Stomach (tissue), 9 donors: ENCODE results near the gene FAM120B. TPM values are rescaled to one million over a fixed set of nuclear protein-coding genes. Genes with fewer than 3 reads are reported as not detected.
"Not testable (repeated sequence)": the region's sequence is repeated elsewhere in the genome, so short reads cannot be mapped to it uniquely, and the experiment has no call there.

Source experiments
- DNase-seq, 2 donors: peaks; one replicate each; pipeline versions ENCODE4 v3.0.0 to v3.0.0-alpha.2; 2013 to 2019
- H3K27ac ChIP-seq, 5 donors: fragments of 200-600 bp in 4 of 5; sonication (generic) in 4 of 5; one replicate each; pipeline ENCODE4 v1.5.1; 2013 to 2019; ENCODE audit warnings: mild to moderate bottlenecking in 1 of 5, moderate library complexity in 1 of 5
- H3K27me3 ChIP-seq, 3 donors: fragments of 200-600 bp; sonication (generic); one replicate each; pipeline ENCODE4 v1.5.1; 2017 to 2019; ENCODE audit warnings: mixed run types in 1 of 3
- H3K36me3 ChIP-seq, 4 donors: fragments of 200-600 bp; sonication (generic); 1 replicate in 3 of 4; 2 replicates in 1 of 4; pipeline ENCODE4 v1.5.1; 2016 to 2019
- H3K4me1 ChIP-seq, 4 donors: fragments of 200-600 bp; sonication (generic); one replicate each; pipeline ENCODE4 v1.5.1; 2016 to 2019
- H3K4me3 ChIP-seq, 4 donors: fragments of 200-600 bp; sonication (generic) in 3 of 4; one replicate each; pipeline ENCODE4 v1.5.1; 2016 to 2019; ENCODE audit warnings: mild to moderate bottlenecking in 1 of 4
- H3K9me3 ChIP-seq, 4 donors: fragments of 200-600 bp; sonication (generic); one replicate each; pipeline ENCODE4 v1.5.1; 2016 to 2019
- CTCF ChIP-seq, 7 experiments: fragments of 450-650 bp in 4 of 7; fragments of 200-600 bp in 3 of 7; sonication (generic) in 3 of 7; IDR thresholded peaks; one replicate each; pipeline ENCODE4 v1.5.1; 2016 to 2019; ENCODE audit warnings: antibody characterized with exemption in 7 of 7, control low read depth in 2 of 7, mild to moderate bottlenecking in 1 of 7
- EP300 ChIP-seq: sonication (generic); formaldehyde crosslinking; IDR thresholded peaks from one replicate; pipeline ENCODE4 v1.6.1; 2017; ENCODE audit warnings: antibody characterized with exemption
- POLR2A ChIP-seq, 4 donors: fragments of 450-650 bp; IDR thresholded peaks; one replicate each; pipeline ENCODE4 v1.6.1; 2016; ENCODE audit warnings: antibody characterized with exemption in 4 of 4, control low read depth in 2 of 4, mild to moderate bottlenecking in 1 of 4, moderate library complexity in 1 of 4
- POLR2AphosphoS5 ChIP-seq, 3 donors: sonication (generic); formaldehyde crosslinking; IDR thresholded peaks; one replicate each; pipeline ENCODE4 v1.6.1; 2016; ENCODE audit warnings: antibody characterized with exemption in 3 of 3
- WGBS, 5 donors: extraction: QIAGEN DNeasy Blood & Tissue Kit in 3 of 5; methylation state at CpG; one replicate each; pipeline versions ENCODE4 v1.1.5 to v1.1.7; 2013 to 2018; 5-methylcytosine and 5-hydroxymethylcytosine counted together
- intact Hi-C: fragments of 100-400 bp; cut with DNase I; formaldehyde crosslinking; loops from one replicate; pipeline ENCODE4 v1.15.1; 2023; ENCODE audit warnings: low total_unique reads
- polyA plus RNA-seq, 3 donors: library from polyadenylated mRNA; stranded (reverse); fragments of 200-250 nt; gene quantifications; one replicate each; pipeline ENCODE4 v1.2.3, GENCODE V29; 2013
- total RNA-seq, 5 donors: library from RNA; depleted of rRNA; stranded (reverse); fragments of >200 nt; gene quantifications; one replicate each; pipeline versions ENCODE4 v1.1.0 to v1.2.3, GENCODE V29; 2014 to 2016
- donor health status: healthy with polysubstance abuse.
- donor health status: Bipolar disorder and iron deficiency.
- donor health status: healthy.

FAM120B gene
- total and polyA plus RNA-seq, 8 donors = 6.4 to 66.5 (median 27.3) TPM

- peaks cover 0 to 7% (median 2%) of the 10 kb centered on the region in 4 donors for H3K4me1 ChIP-seq
- H3K27ac ChIP-seq = no peak overlapping the region
- intact Hi-C loops = no loop called here
- H3K27me3 ChIP-seq = no peaks in the 10 kb centered on the region
- DNase-seq = no peak
- 96 to 98% (median 97%) methylated on average over 6 of the region's 6 CpGs for WGBS, 5 donors
- no peak overlapping the region for H3K4me3 ChIP-seq
- peaks cover 48 to 94% (median 85%) of the 10 kb centered on the region in 4 donors for H3K36me3 ChIP-seq
- H3K9me3 ChIP-seq = no peaks in the 10 kb centered on the region
- TF ChIP-seq EP300 (no peak), POLR2AphosphoS5 (IDR thresholded peaks at IDR 0.05) (no peak), POLR2A (IDR thresholded peaks at IDR 0.05) (no peak), CTCF (IDR thresholded peaks at IDR 0.05) (no peak)
These were observed 88.4 kb downstream of the FAM120B start for GRCh38 chr6:170394980-170395379.

GRCh38 chr6:170398743-170399369 lies 92.3 kb downstream of the FAM120B start:
- peaks cover 29 to 94% (median 86%) of the 10 kb centered on the region in 4 donors for H3K36me3 ChIP-seq

GRCh38 chr6:170399955-170400558 lies 93.5 kb downstream of the FAM120B start:
- H3K4me3 ChIP-seq, H3K4me1 ChIP-seq, H3K27ac ChIP-seq, H3K9me3 ChIP-seq, H3K27me3 ChIP-seq, intact Hi-C loops, DNase-seq: not testable (repeated sequence)
- H3K36me3 ChIP-seq = peaks cover 27 to 94% (median 86%) of the 10 kb centered on the region in 4 donors
- WGBS, 5 donors = 48 to 100% (median 64%) methylated on average over 2 of the region's 2 CpGs

More at GRCh38 chr6:170398743-170399369, 92.3 kb downstream of the FAM120B start:
- 56 to 99% (median 98%) methylated on average over 1 of the region's 1 CpG for WGBS, 5 donors
- H3K27me3 ChIP-seq, H3K4me1 ChIP-seq, DNase-seq, H3K27ac ChIP-seq, H3K9me3 ChIP-seq, H3K4me3 ChIP-seq, intact Hi-C loops: not testable (repeated sequence)

GRCh38 chr6:170402318-170403040 lies 95.9 kb downstream of the FAM120B start:
- 85 to 91% (median 88%) methylated on average over 13 of the region's 13 CpGs for WGBS, 5 donors
- no peaks in the 10 kb centered on the region for H3K9me3 ChIP-seq
- H3K4me3 ChIP-seq = no peak overlapping the region
- no peaks in the 10 kb centered on the region for H3K27me3 ChIP-seq
- intact Hi-C loops = no loop called here
- H3K27ac ChIP-seq = no peak overlapping the region
- H3K36me3 ChIP-seq = peaks cover 15 to 89% (median 84%) of the 10 kb centered on the region in 4 donors
- no peaks in the 10 kb centered on the region for H3K4me1 ChIP-seq
- TF ChIP-seq EP300 (no peak), POLR2AphosphoS5 (IDR thresholded peaks at IDR 0.05) (no peak), POLR2A (IDR thresholded peaks at IDR 0.05) (no peak), CTCF (IDR thresholded peaks at IDR 0.05) (no peak)
- no peak for DNase-seq

GRCh38 chr6:170403451-170403850 lies 96.9 kb downstream of the FAM120B start:
- no peak for DNase-seq
- intact Hi-C loops = no loop called here
- H3K27me3 ChIP-seq = no peaks in the 10 kb centered on the region
- no peak overlapping the region for H3K4me3 ChIP-seq
- peaks cover 11 to 84% (median 80%) of the 10 kb centered on the region in 4 donors for H3K36me3 ChIP-seq
- no peaks in the 10 kb centered on the region for H3K4me1 ChIP-seq
- TF ChIP-seq POLR2A (IDR thresholded peaks at IDR 0.05) (no peak), EP300 (no peak), POLR2AphosphoS5 (IDR thresholded peaks at IDR 0.05) (no peak), CTCF (IDR thresholded peaks at IDR 0.05) (no peak)
- H3K27ac ChIP-seq = no peak overlapping the region
- WGBS, 5 donors = 60 to 92% (median 76%) methylated on average over 3 of the region's 3 CpGs
- H3K9me3 ChIP-seq = no peaks in the 10 kb centered on the region
